CD4-positive, alpha-beta T cell treated with Interleukin-4 for 4 hours (primary cell): ENCODE data around the gene PPP1R12A.

Experiments used
- DNase-seq: peaks from one replicate; pipeline ENCODE4 v3.0.0-alpha.2; 2020

PPP1R12A gene

GRCh38 chr12:79935624-79936345, 888 bp upstream of the PPP1R12A start:
- DNase-seq, result peak; percentile 29

GRCh38 chr12:79934281-79935020, 446 bp downstream of the PPP1R12A start:
- DNase-seq, result peak; percentile 26

- DNase-seq, result peak; percentile 35
Observed at GRCh38 chr12:79933532-79934264, 1.2 kb downstream of the PPP1R12A start.

- DNase-seq, result no peak
Observed at GRCh38 chr12:79933043-79933442, 1.9 kb downstream of the PPP1R12A start.

- DNase-seq, result no peak
Observed at GRCh38 chr12:79932357-79932756, 2.5 kb downstream of the PPP1R12A start.

GRCh38 chr12:79929065-79929464, 5.8 kb downstream of the PPP1R12A start:
- DNase-seq, result no peak

- DNase-seq, result peak; percentile 79
Observed at GRCh38 chr12:79927772-79928474, 7.0 kb downstream of the PPP1R12A start.

DNA sequence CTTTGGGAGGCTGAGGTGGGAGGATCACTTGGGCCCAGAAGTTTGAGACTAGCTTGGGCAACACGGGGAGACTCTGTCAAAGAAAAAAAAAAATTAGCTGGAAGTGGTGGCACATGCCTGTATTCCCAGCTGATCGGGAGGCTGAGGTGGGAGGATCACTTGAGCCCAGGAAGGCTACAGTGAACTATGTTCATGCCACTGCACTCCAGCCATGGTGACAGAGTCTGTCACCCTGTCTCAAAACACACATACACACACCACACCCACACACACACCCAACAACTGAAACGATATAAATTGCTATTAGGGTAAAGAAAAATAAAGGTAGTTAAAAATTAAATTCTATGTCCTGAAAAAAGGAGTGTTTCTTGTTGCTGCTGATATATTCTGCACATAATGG, 7.9 kb downstream of the PPP1R12A start:
- DNase-seq, result no peak

DNA sequence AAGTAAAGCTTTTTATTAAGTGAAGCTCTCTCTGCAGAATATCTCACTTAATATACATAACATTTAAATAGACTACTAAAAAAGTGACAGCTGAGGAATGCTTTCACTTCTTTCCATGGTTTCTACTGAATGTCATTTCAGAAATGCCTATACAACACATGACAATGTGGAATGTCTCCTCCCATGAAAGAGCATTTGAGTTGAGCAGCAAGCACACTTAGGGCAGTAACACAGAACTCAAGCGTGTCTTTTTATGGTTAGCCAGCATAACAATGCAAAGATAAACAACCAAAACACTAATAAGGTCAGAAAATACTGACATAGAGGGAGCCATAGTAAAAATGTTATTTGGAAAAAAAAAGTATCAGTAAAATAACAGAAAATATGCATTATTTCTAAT, 9.4 kb downstream of the PPP1R12A start:
- DNase-seq, result no peak

DNA sequence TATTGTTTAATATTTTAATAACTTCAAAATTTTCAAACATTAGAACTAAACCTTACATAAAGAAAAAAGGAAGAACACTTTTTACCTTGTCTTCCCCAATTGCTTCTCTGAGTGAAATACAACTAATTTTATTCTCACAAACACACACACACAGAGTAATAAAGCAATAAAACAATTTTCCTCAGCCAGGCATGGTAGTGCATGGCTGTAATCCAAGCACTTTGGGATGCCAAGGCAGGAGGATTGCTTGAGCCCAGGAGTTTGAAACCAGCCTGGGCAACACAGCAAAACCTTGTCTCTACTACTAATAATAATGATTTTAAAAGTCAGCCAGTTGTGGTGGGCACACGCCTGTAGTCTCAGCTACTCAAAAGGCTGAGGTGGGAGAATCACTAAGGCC, 13.1 kb downstream of the PPP1R12A start:
- no peak for DNase-seq

DNA sequence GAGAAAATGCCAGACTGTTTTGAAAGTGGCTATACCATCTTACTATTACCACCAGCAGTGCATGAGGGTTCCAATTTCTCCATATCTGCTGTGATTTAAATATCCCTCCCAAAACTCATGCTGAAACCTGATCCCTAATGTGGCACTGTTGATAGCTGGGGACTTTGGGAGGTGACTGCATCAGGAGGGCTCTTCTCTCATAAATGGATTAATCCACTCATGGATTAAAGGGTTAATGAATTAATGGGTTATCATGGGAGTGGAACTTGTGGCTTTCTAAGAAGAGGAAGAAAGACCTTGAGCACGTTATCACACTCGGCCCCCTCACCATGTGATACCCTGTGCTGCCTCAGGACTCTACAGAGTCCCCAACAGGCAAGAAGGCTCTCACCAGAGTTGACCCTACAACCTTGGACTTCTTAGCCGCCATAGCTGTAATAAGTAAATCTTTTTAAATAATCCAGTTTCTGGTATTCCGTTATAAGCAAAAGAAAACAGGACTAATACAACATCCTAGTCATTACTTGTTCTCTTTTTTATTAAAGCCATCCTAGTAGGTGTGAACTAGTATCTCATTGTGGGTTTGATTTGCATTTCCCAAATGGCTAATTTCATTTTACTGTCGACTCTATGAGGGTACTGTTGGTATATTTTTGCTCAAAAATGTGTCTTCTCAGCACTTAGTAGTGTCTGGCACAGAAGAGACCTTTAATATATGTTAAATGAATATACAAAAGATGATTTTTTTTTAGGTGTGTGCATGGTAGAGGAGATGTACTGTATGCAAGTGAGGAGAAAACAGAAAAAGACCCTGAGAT, 14.3 kb downstream of the PPP1R12A start:
- no peak for DNase-seq

- no peak for DNase-seq
Observed at GRCh38 chr12:79919762-79920161, 15.1 kb downstream of the PPP1R12A start.

- DNase-seq, result no peak
Observed at GRCh38 chr12:79916826-79917225, 18.1 kb downstream of the PPP1R12A start.

DNA sequence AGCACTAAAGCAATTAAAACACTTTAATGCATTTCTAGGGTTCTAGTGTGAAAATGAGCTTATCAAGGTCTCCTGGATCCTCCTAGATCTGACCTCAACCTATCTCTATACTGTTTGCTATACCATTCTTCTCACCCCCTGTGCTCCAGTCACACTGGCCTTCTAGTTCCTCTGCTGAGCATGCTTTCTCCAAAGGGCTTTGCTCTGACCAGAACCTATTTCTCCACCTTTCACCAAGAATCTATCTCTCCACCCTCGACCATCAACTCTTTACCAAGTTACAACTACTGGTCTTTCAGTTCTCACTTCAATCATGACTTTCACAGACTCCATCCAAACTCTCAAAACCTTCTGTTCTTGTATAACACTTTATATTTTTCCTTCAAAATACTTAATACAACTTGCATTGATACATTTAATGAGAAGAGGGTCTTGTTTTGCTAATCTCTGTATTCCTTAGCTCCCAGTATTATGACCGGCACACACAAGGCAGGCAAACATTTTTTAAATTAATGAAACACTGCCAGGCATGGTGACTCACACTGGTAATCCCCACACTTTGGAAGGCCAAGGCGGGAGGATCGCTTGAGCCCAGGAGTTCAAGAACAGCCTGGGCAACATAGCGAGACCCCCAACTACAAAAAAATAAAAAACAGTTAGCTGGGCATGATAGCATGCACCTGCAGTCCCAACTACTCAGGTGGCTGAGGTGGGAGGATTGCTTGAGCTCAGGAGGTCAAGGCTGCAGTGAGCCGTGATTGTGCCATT, 22.8 kb downstream of the PPP1R12A start:
- no peak for DNase-seq

GRCh38 chr12:79908366-79908765, 26.5 kb downstream of the PPP1R12A start:
- DNase-seq, result no peak

- no peak for DNase-seq
Observed at GRCh38 chr12:79901506-79901905, 33.4 kb downstream of the PPP1R12A start.

DNA sequence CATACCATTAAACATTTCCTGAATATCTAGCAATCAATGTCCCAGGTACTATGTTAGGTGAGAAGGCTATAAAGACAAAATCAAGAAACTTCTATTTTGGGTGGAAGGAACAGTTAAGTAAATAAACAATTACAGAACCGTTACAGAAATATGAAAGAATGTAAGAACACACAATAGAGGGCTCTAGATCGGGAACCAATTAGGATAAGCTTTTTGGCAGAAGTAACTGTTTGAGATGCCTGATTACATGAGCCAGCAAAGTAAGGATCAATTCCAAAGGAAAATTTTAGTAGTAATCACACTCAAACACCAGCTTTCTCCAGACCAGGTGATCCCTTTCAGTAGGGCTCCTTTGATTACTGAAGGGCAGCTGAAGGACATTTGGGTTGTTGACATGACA, 33.9 kb downstream of the PPP1R12A start:
- no peak for DNase-seq

DNA sequence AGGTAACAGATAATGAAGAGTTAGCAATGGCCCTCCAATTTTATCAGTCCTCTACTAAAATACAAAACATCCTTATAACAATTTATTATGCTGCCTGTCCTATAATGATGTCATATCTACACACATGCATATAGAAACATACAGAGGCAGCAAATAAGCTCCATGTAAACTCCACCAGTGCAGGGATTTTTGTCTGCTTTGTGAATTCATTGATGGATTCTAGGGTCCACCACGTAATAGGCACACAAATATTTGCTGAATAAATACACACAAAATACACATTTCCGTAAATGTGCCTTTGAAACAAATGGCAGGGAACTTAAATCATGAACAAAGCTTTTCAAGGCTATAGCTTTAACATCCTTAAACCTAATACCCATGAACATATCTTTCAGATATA, 34.7 kb downstream of the PPP1R12A start:
- DNase-seq, result no peak

DNA sequence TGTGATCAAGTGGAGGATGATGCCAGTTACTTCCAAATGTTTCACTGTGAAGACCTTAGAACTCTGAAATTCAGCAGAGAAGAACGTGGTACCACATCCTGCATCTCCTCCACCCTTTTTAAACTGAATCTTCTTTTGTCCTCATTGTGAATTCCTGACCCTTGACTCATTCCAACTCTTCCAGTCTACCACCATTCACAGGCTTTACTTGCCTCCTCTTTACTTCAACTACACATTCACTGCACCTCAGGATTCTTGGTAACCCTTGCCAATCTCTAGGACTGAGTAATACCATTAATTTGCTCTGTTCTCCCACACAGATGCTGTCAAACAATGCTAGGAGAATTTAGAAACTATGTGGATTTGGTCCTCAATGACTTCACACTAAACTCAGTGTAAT, 37.3 kb downstream of the PPP1R12A start:
- DNase-seq, result no peak

DNA sequence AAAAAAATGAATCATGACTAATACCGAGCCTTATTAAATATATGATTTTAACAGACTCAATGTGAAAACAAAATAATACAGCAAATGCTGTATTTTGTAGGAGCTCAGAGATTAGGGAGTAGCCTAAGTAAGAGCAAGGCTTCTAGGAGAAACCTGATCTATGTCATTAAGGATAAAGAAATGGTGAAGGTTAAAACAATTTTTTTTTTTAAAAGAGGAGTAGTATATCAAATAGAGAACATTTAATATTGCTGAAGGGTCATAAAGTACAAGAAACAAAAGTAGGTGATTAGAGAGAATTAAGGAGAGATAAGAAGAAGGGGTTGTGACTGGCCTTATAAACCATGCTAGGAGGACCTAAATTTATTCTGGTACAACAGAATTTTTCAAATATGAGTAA, 39.1 kb downstream of the PPP1R12A start:
- no peak for DNase-seq

DNA sequence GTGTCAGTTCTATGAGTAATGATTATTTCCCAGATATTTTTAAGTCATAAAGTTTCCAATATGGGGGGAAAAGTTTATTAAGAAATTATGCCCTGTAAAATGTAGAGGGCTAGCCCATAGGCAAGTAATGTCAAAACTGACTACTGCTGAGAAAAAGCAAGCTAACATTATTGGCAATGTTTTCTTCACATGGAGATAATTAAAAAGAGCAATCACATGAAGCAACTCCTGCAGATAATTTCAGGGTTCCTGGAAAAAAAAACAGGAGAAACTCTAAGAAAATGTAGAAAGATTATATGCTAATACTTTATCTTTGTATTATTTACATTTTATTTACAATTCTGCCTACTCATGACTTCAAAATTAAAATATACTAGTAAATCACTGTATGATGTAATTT, 39.8 kb downstream of the PPP1R12A start:
- DNase-seq, result no peak
